NCI-H146 treated with DMSO at 0.1 percent for 48 hours (cell line): ENCODE measurements around the gene CYP1A2.

Experiments
- DNase-seq: peaks from one replicate; lab custom pipeline; 2025; ENCODE audit not compliant: unreplicated experiment; lab: John Stamatoyannopoulos, UW

CYP1A2 gene

DNA sequence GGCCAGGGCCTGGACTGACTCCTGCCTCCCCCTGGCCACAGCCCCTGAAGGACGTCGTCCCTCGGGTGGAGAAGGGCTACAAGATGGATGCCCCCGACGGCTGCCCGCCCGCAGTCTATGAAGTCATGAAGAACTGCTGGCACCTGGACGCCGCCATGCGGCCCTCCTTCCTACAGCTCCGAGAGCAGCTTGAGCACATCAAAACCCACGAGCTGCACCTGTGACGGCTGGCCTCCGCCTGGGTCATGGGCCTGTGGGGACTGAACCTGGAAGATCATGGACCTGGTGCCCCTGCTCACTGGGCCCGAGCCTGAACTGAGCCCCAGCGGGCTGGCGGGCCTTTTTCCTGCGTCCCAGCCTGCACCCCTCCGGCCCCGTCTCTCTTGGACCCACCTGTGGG lies 53.6 kb downstream of the CYP1A2 start:
- no peak for DNase-seq

- DNase-seq = no peak
Observed at GRCh38 chr15:74802862-74803447, 54.3 kb downstream of the CYP1A2 start.

DNA sequence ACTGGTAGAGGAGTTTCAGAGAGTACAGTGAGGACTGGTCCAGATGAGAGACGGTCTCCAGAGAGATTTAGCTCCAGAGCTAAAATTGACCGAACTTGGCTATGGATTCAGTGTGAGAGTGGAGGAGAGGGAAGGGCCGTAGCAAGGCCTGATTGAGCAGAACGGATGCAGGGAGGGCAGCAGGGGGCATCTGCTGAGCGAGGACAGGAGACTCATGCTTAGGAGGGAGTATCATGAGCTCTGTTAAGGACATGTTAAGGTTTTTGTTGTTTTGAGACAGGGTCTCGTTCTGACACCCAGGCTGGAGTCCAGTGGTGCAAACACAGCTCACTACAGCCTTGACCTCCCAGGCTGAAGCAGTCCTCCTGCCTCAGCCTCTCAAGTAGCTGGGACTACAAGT lies 56.3 kb downstream of the CYP1A2 start:
- DNase-seq = no peak
